Activated CD8-positive, alpha-beta memory T cell treated with anti-CD3 and anti-CD28 coated beads, Interleukin-2, amount 10 ng/mL, durations not matched to agents 7 days and 5 days (primary cell): ENCODE data around the gene EXOC1. TPM values are rescaled to one million over a fixed set of nuclear protein-coding genes. Genes with fewer than 3 reads are reported as not detected.
"Not testable (repeated sequence)": the region's sequence is repeated elsewhere in the genome, so short reads cannot be mapped to it uniquely, and the experiment has no call there.

ENCODE experiments used
- ATAC-seq: fragments of 150-1000 bp; cut with Tn5 transposase; one replicate; pipeline ENCODE4 v1.10.0; 2021; ENCODE audit warnings: moderate library complexity
- CTCF ChIA-PET: fragments of 350-600 bp; sonication (Branson Sonifier 250); formaldehyde crosslinking; loops from one replicate; lab custom pipeline; 2021; ENCODE audit warnings: antibody characterized with exemption; lab: Charles Lee
- DNase-seq: peaks from one replicate; pipeline ENCODE4 v3.0.0-alpha.2; 2020
- H3K27ac Mint-ChIP-seq: one replicate; pipeline ENCODE4 v1.8.0; 2021; ENCODE audit warnings: mild to moderate bottlenecking, mixed read lengths
- H3K27me3 Mint-ChIP-seq: one replicate; pipeline ENCODE4 v1.8.0; 2021; ENCODE audit warnings: mixed read lengths
- H3K36me3 Mint-ChIP-seq: one replicate; pipeline ENCODE4 v1.8.0; 2021; ENCODE audit warnings: mild to moderate bottlenecking, mixed read lengths
- H3K4me1 Mint-ChIP-seq: one replicate; pipeline ENCODE4 v1.8.0; 2021; ENCODE audit warnings: mixed read lengths
- H3K4me3 Mint-ChIP-seq: one replicate; pipeline ENCODE4 v1.8.0; 2021; ENCODE audit warnings: mild to moderate bottlenecking, moderate library complexity, mixed read lengths
- H3K9me3 Mint-ChIP-seq: one replicate; pipeline ENCODE4 v1.8.0; 2022; ENCODE audit warnings: low read depth, mixed read lengths
- total RNA-seq, 2 experiments: library from RNA; stranded (reverse); gene quantifications; one replicate each; pipeline ENCODE4 v1.2.3, GENCODE V29; 2021

EXOC1 gene
- total RNA-seq, 2 experiments from 2014 or later: 24.2 to 26.9 TPM

DNA sequence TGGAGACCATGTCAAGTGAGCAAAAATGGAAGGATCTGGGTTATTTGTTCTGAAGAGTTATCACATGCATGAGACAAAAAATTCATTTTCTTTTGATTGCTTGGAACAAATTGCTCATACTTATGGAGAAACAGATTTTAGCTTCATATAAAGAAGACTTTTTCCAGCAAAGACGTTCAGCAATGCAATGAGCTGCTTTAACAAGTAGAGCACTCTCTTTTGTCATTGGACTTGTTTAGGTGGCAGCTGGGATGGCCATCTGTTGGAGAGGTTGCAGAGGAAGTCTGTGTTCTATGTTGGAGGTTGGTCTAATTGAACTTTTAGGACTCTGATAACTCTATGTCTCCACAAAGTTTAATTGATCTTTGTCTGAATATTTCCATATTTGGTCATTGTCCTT, 75.4 kb downstream of the EXOC1 start:
- CTCF ChIA-PET: no interaction called here
- no peak for ATAC-seq

GRCh38 chr4:55931043-55931442, 77.6 kb downstream of the EXOC1 start:
- no peak for DNase-seq
- H3K36me3 Mint-ChIP-seq: no peaks in the 10 kb centered on the region
- no peak overlapping the region for H3K27ac Mint-ChIP-seq
- no peaks in the 10 kb centered on the region for H3K4me1 Mint-ChIP-seq
- CTCF ChIA-PET: interaction anchor here (1.5 kb wide), 1 partner anchor 18 kb away, joined by 3 read pairs; the partner anchor contains the start of gene CEP135
- ATAC-seq: no peak
- no peak overlapping the region for H3K4me3 Mint-ChIP-seq
- H3K9me3 Mint-ChIP-seq: no peaks in the 10 kb centered on the region
- no peaks in the 10 kb centered on the region for H3K27me3 Mint-ChIP-seq

More for the DNA sequence above, 75.4 kb downstream of the EXOC1 start:
- no peaks in the 10 kb centered on the region for H3K4me1 Mint-ChIP-seq
- no peak overlapping the region for H3K27ac Mint-ChIP-seq
- no peaks in the 10 kb centered on the region for H3K9me3 Mint-ChIP-seq
- DNase-seq: no peak
- H3K27me3 Mint-ChIP-seq: no peaks in the 10 kb centered on the region
- no peak overlapping the region for H3K4me3 Mint-ChIP-seq
- no peaks in the 10 kb centered on the region for H3K36me3 Mint-ChIP-seq

GRCh38 chr4:55931833-55932232, 78.4 kb downstream of the EXOC1 start:
- ATAC-seq (no peak), DNase-seq (no peak)
- no peak overlapping the region for H3K27ac Mint-ChIP-seq
- H3K27me3 Mint-ChIP-seq: no peaks in the 10 kb centered on the region
- CTCF ChIA-PET: interaction anchor here (1.5 kb wide), 1 partner anchor 17 kb away, joined by 3 read pairs; the partner anchor contains the start of gene CEP135
- H3K4me3 Mint-ChIP-seq: no peak overlapping the region
- no peaks in the 10 kb centered on the region for H3K36me3 Mint-ChIP-seq
- H3K4me1 Mint-ChIP-seq: no peaks in the 10 kb centered on the region
- H3K9me3 Mint-ChIP-seq: no peaks in the 10 kb centered on the region

GRCh38 chr4:55932511-55932910, 79.1 kb downstream of the EXOC1 start:
- Mint-ChIP-seq H3K4me3 (no peak overlapping the region), H3K27me3 (no peaks in the 10 kb centered on the region), H3K4me1 (no peaks in the 10 kb centered on the region), H3K36me3 (no peaks in the 10 kb centered on the region), H3K9me3 (no peaks in the 10 kb centered on the region), H3K27ac (no peak overlapping the region)
- ATAC-seq (no peak), DNase-seq (no peak)
- CTCF ChIA-PET: interaction anchor here (1.1 kb wide), 1 partner anchor 15 kb away, joined by 3 read pairs; no protein-coding TSS in a partner anchor

GRCh38 chr4:55933611-55934010, 80.2 kb downstream of the EXOC1 start:
- Mint-ChIP-seq H3K9me3 (no peaks in the 10 kb centered on the region), H3K4me3 (no peak overlapping the region), H3K4me1 (no peaks in the 10 kb centered on the region), H3K27me3 (no peaks in the 10 kb centered on the region), H3K27ac (no peak overlapping the region), H3K36me3 (peaks cover under 1% of the 10 kb centered on the region)
- no peak for ATAC-seq
- DNase-seq: no peak
- CTCF ChIA-PET: interaction anchor here (1.8 kb wide), 1 partner anchor 15 kb away, joined by 6 read pairs; the partner anchor contains the start of gene CEP135

GRCh38 chr4:55935907-55936306, 82.5 kb downstream of the EXOC1 start:
- H3K27me3 Mint-ChIP-seq, H3K4me3 Mint-ChIP-seq, ATAC-seq, DNase-seq, CTCF ChIA-PET, H3K4me1 Mint-ChIP-seq, H3K9me3 Mint-ChIP-seq, H3K27ac Mint-ChIP-seq, H3K36me3 Mint-ChIP-seq: not testable (repeated sequence)

GRCh38 chr4:55938481-55938880, 85.0 kb downstream of the EXOC1 start:
- H3K27ac Mint-ChIP-seq: no peak overlapping the region
- DNase-seq (no peak), ATAC-seq (no peak)
- H3K36me3 Mint-ChIP-seq: peaks cover 3% of the 10 kb centered on the region
- no peaks in the 10 kb centered on the region for H3K27me3 Mint-ChIP-seq
- no peaks in the 10 kb centered on the region for H3K4me1 Mint-ChIP-seq
- H3K4me3 Mint-ChIP-seq: no peak overlapping the region
- H3K9me3 Mint-ChIP-seq: no peaks in the 10 kb centered on the region
- CTCF ChIA-PET: interaction anchor here (1.0 kb wide), 1 partner anchor 9 kb away, joined by 3 read pairs; no protein-coding TSS in a partner anchor

DNA sequence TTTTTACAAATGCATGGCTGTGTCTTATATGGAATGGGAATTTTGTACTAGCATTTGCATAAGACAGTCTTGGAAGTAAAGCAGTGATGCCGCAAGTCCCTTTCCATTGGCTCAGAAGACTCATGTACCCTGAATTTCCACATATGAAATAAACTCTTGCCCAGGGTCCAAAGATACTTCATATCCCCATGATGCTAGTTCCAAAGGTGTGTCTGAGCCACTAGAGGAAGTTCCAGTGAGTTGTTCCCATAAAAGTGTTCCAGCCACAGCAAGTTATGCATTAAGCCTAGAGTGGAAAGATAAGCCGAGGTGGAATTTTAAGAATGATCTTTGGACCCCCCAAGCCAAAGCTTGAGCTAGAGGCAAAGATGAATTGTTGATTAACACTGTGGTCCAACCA, 86.0 kb downstream of the EXOC1 start:
- Mint-ChIP-seq H3K9me3 (no peaks in the 10 kb centered on the region), H3K36me3 (peaks cover 3% of the 10 kb centered on the region), H3K4me1 (no peaks in the 10 kb centered on the region), H3K27me3 (no peaks in the 10 kb centered on the region), H3K27ac (no peak overlapping the region), H3K4me3 (no peak overlapping the region)
- CTCF ChIA-PET: interaction anchor here (1.0 kb wide), 1 partner anchor 8 kb away, joined by 3 read pairs; no protein-coding TSS in a partner anchor
- DNase-seq (no peak), ATAC-seq (no peak)

DNA sequence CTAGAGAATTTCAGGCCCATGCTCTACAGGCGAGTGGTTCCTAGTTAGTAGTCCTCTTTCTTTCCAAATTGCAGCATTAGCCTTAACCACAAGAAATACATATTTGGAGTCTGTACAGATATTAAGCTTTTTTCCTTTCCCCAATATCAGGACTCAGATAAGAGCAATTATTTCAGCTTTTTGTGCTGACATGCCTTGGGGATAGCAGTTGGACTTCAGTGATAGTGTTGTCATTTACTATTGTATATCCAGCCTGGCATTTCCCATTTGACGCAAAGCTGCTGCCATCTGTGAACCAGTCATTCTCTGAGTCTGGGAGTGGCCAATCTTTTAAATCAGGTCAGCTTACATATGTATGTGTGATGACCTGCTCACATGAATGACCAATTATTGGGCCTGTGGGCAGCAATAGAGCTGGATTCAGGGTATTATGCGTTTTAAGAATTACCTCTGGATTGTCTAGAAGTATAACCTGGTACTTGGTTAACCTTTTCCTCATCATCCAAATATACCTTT, 88.5 kb downstream of the EXOC1 start:
- no peak overlapping the region for H3K4me3 Mint-ChIP-seq
- H3K4me1 Mint-ChIP-seq: peaks cover 5% of the 10 kb centered on the region
- no peaks in the 10 kb centered on the region for H3K27me3 Mint-ChIP-seq
- peaks cover 3% of the 10 kb centered on the region for H3K36me3 Mint-ChIP-seq
- DNase-seq (no peak), ATAC-seq (no peak)
- no peaks in the 10 kb centered on the region for H3K9me3 Mint-ChIP-seq
- CTCF ChIA-PET: no interaction called here
- H3K27ac Mint-ChIP-seq: no peak overlapping the region

DNA sequence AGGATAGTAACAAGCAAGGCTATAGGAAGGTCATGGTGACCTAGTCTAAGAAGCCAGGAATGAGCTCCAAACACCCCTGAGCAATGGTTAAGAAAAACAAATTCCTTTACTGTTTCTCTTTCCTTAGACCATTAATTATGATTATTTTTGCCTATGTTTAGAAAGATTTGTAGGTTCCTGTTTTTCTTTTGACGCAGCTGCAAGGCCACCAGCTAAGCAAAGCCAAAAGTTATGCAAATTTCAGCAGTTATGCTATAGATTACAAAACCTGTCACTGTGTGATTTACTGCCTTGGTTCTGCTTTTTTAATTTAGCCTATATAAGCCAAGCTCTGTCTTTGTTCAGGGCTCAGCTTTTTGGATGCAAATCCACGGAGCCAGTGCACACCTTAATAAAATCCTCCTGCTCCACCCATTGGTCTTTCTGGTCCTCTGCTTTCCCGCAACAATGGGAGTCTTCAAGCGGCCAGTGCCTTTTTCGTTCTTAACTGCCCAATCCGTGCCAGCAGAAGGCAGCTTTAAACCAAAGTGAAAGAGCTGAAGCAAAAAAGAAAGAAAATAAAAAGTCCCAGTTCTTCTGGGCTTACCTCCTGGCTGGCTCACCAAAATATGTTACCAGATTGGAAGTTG, 93.9 kb downstream of the EXOC1 start:
- H3K9me3 Mint-ChIP-seq: no peaks in the 10 kb centered on the region
- CTCF ChIA-PET: interaction anchor here (0.7 to 2.3 kb wide), 12 partner anchors 8 to 597 kb away, joined by 3 to 12 read pairs (median 3); no protein-coding TSS in a partner anchor
- no peak for ATAC-seq
- peaks cover 38% of the 10 kb centered on the region for H3K4me1 Mint-ChIP-seq
- no peak for DNase-seq
- H3K27me3 Mint-ChIP-seq: no peaks in the 10 kb centered on the region
- peak overlapping the region; percentile 89 for H3K4me3 Mint-ChIP-seq
- H3K27ac Mint-ChIP-seq: peak overlapping the region; percentile 94
- H3K36me3 Mint-ChIP-seq: peaks cover 3% of the 10 kb centered on the region

GRCh38 chr4:55947912-55948725, 94.7 kb downstream of the EXOC1 start:
- ATAC-seq (no peak), DNase-seq (peak; percentile 43)
- peak overlapping the region; percentile 89 for H3K4me3 Mint-ChIP-seq
- CTCF ChIA-PET: interaction anchor here (0.5 to 2.3 kb wide), 39 partner anchors 7 to 1031 kb away, joined by 3 to 13 read pairs (median 4); partner anchors contain the start of genes AASDH and POLR2B
- no peaks in the 10 kb centered on the region for H3K9me3 Mint-ChIP-seq
- H3K4me1 Mint-ChIP-seq: peaks cover 41% of the 10 kb centered on the region
- H3K27me3 Mint-ChIP-seq: no peaks in the 10 kb centered on the region
- peaks cover 7% of the 10 kb centered on the region for H3K36me3 Mint-ChIP-seq
- H3K27ac Mint-ChIP-seq: peak overlapping the region; percentile 94

DNA sequence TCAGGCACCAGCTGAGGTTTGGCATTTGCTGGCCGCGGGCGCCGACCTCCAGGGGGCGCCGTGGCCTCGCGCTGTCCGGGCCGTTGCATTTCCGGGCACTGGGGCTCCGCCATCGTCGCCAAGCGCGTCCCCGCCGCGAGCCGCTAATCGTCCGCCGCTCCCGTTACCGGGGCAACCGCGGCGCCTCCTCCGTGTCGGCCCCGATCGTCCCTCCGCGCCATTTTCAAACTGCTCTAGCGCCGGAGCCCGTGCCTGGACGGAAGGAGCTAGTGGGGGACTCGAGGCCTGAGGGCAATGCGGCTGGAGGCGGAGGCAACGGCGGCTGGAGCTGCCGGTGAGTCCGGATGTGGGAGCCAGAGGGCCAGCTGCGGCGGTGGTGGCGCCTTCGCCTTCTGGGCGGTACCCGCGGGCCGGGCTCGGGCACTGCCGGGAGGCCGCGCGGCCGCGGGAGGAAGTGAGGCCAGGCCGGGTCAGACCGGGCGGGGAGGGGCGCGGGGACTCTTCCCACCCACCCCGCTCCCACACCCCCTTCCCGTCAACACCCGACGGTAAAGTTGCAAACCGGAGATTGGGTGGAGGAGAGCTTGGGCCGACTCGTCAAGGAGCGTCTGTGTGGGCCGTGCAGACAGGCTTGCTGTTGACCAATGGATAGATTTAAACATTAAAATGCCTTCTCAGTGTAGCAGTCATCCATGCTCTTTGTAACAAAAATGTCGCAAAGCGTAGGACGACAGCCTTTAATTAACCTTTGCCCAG, 95.5 kb downstream of the EXOC1 start, which contains the start of gene CEP135:
Gene CEP135, plus strand, starts transcription at position 220 of the 756 bp plus-strand sequence. CDS start 3,186 bp downstream, outside the sequence.
- peaks cover 41% of the 10 kb centered on the region for H3K4me1 Mint-ChIP-seq
- CTCF ChIA-PET: interaction anchor here (0.5 to 2.3 kb wide), 42 partner anchors 8 to 1030 kb away, joined by 3 to 13 read pairs (median 4); partner anchors contain the start of genes AASDH and POLR2B
- peak; percentile 94 for DNase-seq
- peak; percentile 88 for ATAC-seq
- H3K27ac Mint-ChIP-seq: peak within 1 kb of the TSS; percentile 94
- H3K4me3 Mint-ChIP-seq: peak within 1 kb of the TSS; percentile 89
- H3K9me3 Mint-ChIP-seq: no peaks in the 10 kb centered on the region
- H3K36me3 Mint-ChIP-seq: peaks cover 9% of the 10 kb centered on the region
- H3K27me3 Mint-ChIP-seq: no peaks in the 10 kb centered on the region
